Endothelial cell of hepatic sinusoid (primary cell): ENCODE results near the gene AGPS.
"Not testable (repeated sequence)": the region's sequence is repeated elsewhere in the genome, so short reads cannot be mapped to it uniquely, and the experiment has no call there.

ENCODE experiments used
- in situ Hi-C: cut with HindIII; loops from 2 replicates; pipeline ENCODE4 v1.10.0; 2017; ENCODE audit warnings: low sequenced_read_pairs

Gene AGPS

GRCh38 chr2:177392373-177393202, at the start of gene AGPS:
Gene AGPS, plus strand, starts transcription at chr2:177392773. Its CDS starts 17 bp downstream, at chr2:177392790.
- in situ Hi-C loops, result no loop called here

- in situ Hi-C loops, result no loop called here
Measured at GRCh38 chr2:177343773-177344172, 48.8 kb upstream of the AGPS start.

- in situ Hi-C loops, result no loop called here
Measured at GRCh38 chr2:177344316-177344715, 48.3 kb upstream of the AGPS start.

- in situ Hi-C loops, result no loop called here
Measured at GRCh38 chr2:177346192-177346591, 46.4 kb upstream of the AGPS start.

GRCh38 chr2:177347570-177347969, 45.0 kb upstream of the AGPS start:
- in situ Hi-C loops, result no loop called here

GRCh38 chr2:177348118-177348654, 44.4 kb upstream of the AGPS start:
- in situ Hi-C loops, result no loop called here

- in situ Hi-C loops, result no loop called here
Measured at GRCh38 chr2:177348733-177349693, 43.6 kb upstream of the AGPS start.

- in situ Hi-C loops, result not testable (repeated sequence)
Measured at GRCh38 chr2:177350624-177351023, 41.9 kb upstream of the AGPS start.

- in situ Hi-C loops, result not testable (repeated sequence)
Measured at GRCh38 chr2:177351121-177351520, 41.5 kb upstream of the AGPS start.

- in situ Hi-C loops, result no loop called here
Measured at GRCh38 chr2:177352441-177353186, 40.0 kb upstream of the AGPS start.

- in situ Hi-C loops, result no loop called here
Measured at GRCh38 chr2:177353187-177353478, 39.4 kb upstream of the AGPS start.

GRCh38 chr2:177354541-177354940, 38.0 kb upstream of the AGPS start:
- in situ Hi-C loops, result not testable (repeated sequence)

GRCh38 chr2:177355874-177356273, 36.7 kb upstream of the AGPS start:
- in situ Hi-C loops, result no loop called here

GRCh38 chr2:177359836-177360595, 32.6 kb upstream of the AGPS start:
- in situ Hi-C loops, result no loop called here

GRCh38 chr2:177362499-177362898, 30.1 kb upstream of the AGPS start:
- in situ Hi-C loops, result no loop called here

GRCh38 chr2:177363332-177363731, 29.2 kb upstream of the AGPS start:
- in situ Hi-C loops, result no loop called here

GRCh38 chr2:177365764-177366163, 26.8 kb upstream of the AGPS start:
- in situ Hi-C loops, result not testable (repeated sequence)

- in situ Hi-C loops, result not testable (repeated sequence)
Measured at GRCh38 chr2:177368023-177368422, 24.6 kb upstream of the AGPS start.

- in situ Hi-C loops, result no loop called here
Measured at GRCh38 chr2:177379354-177379753, 13.2 kb upstream of the AGPS start.

GRCh38 chr2:177380181-177380580, 12.4 kb upstream of the AGPS start:
- in situ Hi-C loops, result no loop called here
